Naive B cell (primary cell): ENCODE results near the gene RAP1GAP2. TPM values are rescaled to one million over a fixed set of nuclear protein-coding genes. Genes with fewer than 3 reads are reported as not detected.
"Not testable (repeated sequence)": the region's sequence is repeated elsewhere in the genome, so short reads cannot be mapped to it uniquely, and the experiment has no call there.

ENCODE experiments used
- ATAC-seq, 2 donors: fragments of 150-1000 bp; cut with Tn5 transposase; 2 replicates each; pipeline ENCODE4 v1.10.0; 2021; ENCODE audit warnings: low read depth in 2 of 2, mild to moderate bottlenecking in 2 of 2, moderate library complexity in 2 of 2
- DNase-seq: peaks from one replicate; pipeline ENCODE4 v3.0.0; 2022
- H3K27ac Mint-ChIP-seq, 6 donors: one replicate each; pipeline ENCODE4 v1.8.0; 2020 to 2022; ENCODE audit warnings: mild to moderate bottlenecking in 6 of 6, mixed read lengths in 6 of 6, moderate library complexity in 5 of 6, inconsistent platforms in 2 of 6
- H3K27me3 Mint-ChIP-seq, 3 donors: one replicate each; pipeline ENCODE4 v1.8.0; 2021 to 2022; ENCODE audit warnings: mixed read lengths in 3 of 3, mild to moderate bottlenecking in 1 of 3
- H3K36me3 Mint-ChIP-seq, 2 donors: one replicate each; pipeline ENCODE4 v1.8.0; 2020 to 2022; ENCODE audit warnings: mixed read lengths in 2 of 2, inconsistent platforms in 1 of 2, mild to moderate bottlenecking in 1 of 2
- H3K4me1 Mint-ChIP-seq, 3 donors: one replicate each; pipeline ENCODE4 v1.8.0; 2020 to 2022; ENCODE audit warnings: mixed read lengths in 3 of 3, inconsistent platforms in 1 of 3, mild to moderate bottlenecking in 1 of 3, moderate library complexity in 1 of 3
- H3K4me3 Mint-ChIP-seq, 8 donors: one replicate each; pipeline ENCODE4 v1.8.0; 2020 to 2022; ENCODE audit warnings: mild to moderate bottlenecking in 8 of 8, mixed read lengths in 8 of 8, moderate library complexity in 8 of 8, inconsistent platforms in 2 of 8
- H3K9me3 Mint-ChIP-seq, 7 donors: one replicate each; pipeline ENCODE4 v1.8.0; 2020 to 2022; ENCODE audit warnings: mixed read lengths in 7 of 7, mild to moderate bottlenecking in 5 of 7, inconsistent platforms in 2 of 7, moderate library complexity in 1 of 7
- polyA plus RNA-seq, 6 donors: library from polyadenylated mRNA; unstranded; fragments of 300-500 nt; fragmentation: Illumina TruSeq; gene quantifications; one replicate each; pipeline ENCODE4 v1.2.3, GENCODE V29; 2021; ENCODE audit warnings: low read depth in 6 of 6

Gene RAP1GAP2
- polyA plus RNA-seq, 6 donors from 2014 or later, result 0.96 to 2.9 (median 1.4) TPM; not detected in 1

DNA sequence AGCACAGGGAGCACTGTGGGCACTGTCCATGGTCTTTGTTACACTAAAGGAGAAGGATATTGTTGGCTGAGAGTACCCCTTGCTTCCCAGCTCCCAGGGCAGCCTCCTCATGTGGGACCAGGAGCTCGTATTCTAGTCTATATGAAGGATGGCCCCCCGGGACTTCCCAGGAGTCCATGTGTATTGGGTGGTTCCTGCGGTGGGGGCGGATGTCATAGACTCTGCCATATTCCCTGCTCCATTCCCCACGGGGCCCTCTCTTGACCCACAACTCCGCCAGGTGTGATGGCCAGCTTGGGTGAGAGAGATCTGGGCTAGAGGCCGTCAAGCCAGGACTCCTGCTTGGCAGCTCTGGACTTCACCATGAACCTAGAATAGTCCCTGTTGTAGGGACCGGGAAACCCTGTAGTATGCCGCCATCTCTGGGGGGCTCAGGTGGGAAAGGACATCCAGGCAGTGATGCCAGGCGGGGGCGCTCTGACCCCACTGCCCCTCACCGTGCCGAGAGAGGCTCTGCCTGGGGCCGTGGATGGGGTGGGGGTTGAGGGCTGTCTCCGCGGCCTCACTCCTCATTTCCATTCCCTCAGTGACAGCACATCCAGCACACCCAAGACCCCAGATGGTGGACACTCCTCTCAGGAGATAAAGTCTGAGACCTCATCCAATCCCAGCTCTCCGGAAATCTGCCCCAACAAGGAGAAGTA lies 229.3 kb downstream of the RAP1GAP2 start:
- no peak overlapping the region for H3K4me3 Mint-ChIP-seq
- ATAC-seq (no peak), DNase-seq (no peak)
- H3K36me3 Mint-ChIP-seq, result peaks cover 47 to 55% of the 10 kb centered on the region in 2 donors
- H3K4me1 Mint-ChIP-seq, result peaks cover 0 to 6% (median 0%) of the 10 kb centered on the region in 3 donors
- H3K27ac Mint-ChIP-seq, result no peak overlapping the region
- peaks cover 10 to 34% (median 20%) of the 10 kb centered on the region in 7 donors for H3K9me3 Mint-ChIP-seq
- H3K27me3 Mint-ChIP-seq, result no peaks in the 10 kb centered on the region

GRCh38 chr17:3026125-3026855 lies 230.1 kb downstream of the RAP1GAP2 start:
- Mint-ChIP-seq H3K4me3 (no peak overlapping the region), H3K27me3 (no peaks in the 10 kb centered on the region), H3K9me3 (peaks cover 10 to 29% (median 17%) of the 10 kb centered on the region in 7 donors), H3K27ac (no peak overlapping the region), H3K4me1 (peaks cover 0 to 6% (median 0%) of the 10 kb centered on the region in 3 donors), H3K36me3 (peaks cover 40 to 47% of the 10 kb centered on the region in 2 donors)
- ATAC-seq, result no peak
- no peak for DNase-seq

- H3K27me3 Mint-ChIP-seq, result no peaks in the 10 kb centered on the region
- peaks cover 32 to 39% of the 10 kb centered on the region in 2 donors for H3K36me3 Mint-ChIP-seq
- no peak for ATAC-seq
Observed at GRCh38 chr17:3026856-3027751, 230.9 kb downstream of the RAP1GAP2 start.

DNA sequence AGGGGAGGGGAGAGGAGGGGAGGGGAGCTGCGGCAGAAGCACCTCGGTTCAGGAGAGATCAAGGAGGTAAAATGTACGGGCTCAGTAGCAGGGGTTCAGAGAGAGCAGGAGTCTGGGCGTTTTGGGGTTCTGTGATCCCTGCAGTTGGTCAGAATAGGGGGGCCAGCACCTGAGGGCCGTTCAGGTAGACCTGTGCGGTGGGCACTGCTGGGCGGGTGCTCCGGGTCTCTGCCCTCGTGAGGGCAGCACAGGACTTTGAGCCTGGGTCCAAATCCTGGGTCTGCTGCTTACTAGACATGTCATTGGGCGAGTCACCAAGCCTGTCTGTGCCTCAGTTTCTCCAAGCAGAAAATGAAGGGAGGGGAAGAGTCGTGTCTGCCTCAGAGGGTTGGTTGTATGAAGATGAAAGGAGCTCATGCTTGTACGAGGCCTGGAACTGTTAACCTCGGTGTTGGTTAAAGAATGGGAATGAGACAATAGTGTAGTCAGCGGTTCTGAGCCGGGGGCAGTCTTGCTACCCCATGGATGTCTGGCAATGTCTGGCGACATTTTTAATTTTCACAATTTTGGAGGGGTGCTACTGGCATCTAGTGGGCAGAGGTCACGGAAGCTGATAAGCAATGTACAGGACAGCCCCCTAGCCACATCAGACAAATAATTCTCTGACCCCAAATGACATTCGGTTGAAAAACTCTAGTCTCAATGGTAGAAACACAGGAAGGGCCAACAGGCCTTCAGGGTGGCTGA lies 231.7 kb downstream of the RAP1GAP2 start:
- Mint-ChIP-seq H3K4me3 (no peak overlapping the region), H3K4me1 (peaks cover 0 to 6% (median 0%) of the 10 kb centered on the region in 3 donors), H3K27me3 (no peaks in the 10 kb centered on the region), H3K9me3 (peaks cover 5 to 14% (median 10%) of the 10 kb centered on the region in 7 donors), H3K27ac (peak overlapping the region in 1 of 6 donors; percentile 65), H3K36me3 (peaks cover 23 to 31% of the 10 kb centered on the region in 2 donors)
- ATAC-seq (no peak), DNase-seq (no peak)

More at GRCh38 chr17:3026856-3027751, 230.9 kb downstream of the RAP1GAP2 start:
- no peak overlapping the region for H3K27ac Mint-ChIP-seq
- peaks cover 0 to 6% (median 0%) of the 10 kb centered on the region in 3 donors for H3K4me1 Mint-ChIP-seq
- peaks cover 10 to 22% (median 15%) of the 10 kb centered on the region in 7 donors for H3K9me3 Mint-ChIP-seq
- no peak overlapping the region for H3K4me3 Mint-ChIP-seq
- DNase-seq, result no peak

GRCh38 chr17:3029213-3029913 lies 233.1 kb downstream of the RAP1GAP2 start:
- peaks cover 12 to 17% of the 10 kb centered on the region in 2 donors for H3K36me3 Mint-ChIP-seq
- H3K4me1 Mint-ChIP-seq, result peaks cover 0 to 6% (median 0%) of the 10 kb centered on the region in 3 donors
- H3K27me3 Mint-ChIP-seq, result no peaks in the 10 kb centered on the region
- peak overlapping the region in 1 of 6 donors; percentile 63 for H3K27ac Mint-ChIP-seq
- DNase-seq (no peak), ATAC-seq (no peak)
- no peak overlapping the region for H3K4me3 Mint-ChIP-seq
- H3K9me3 Mint-ChIP-seq, result peaks cover 0 to 2% (median 0%) of the 10 kb centered on the region in 7 donors

GRCh38 chr17:3030096-3030495 lies 233.9 kb downstream of the RAP1GAP2 start:
- no peak for ATAC-seq
- no peaks in the 10 kb centered on the region for H3K9me3 Mint-ChIP-seq
- DNase-seq, result no peak

GRCh38 chr17:3030852-3031470 lies 234.7 kb downstream of the RAP1GAP2 start:
- not testable (repeated sequence) for DNase-seq, H3K27ac Mint-ChIP-seq, H3K9me3 Mint-ChIP-seq, H3K4me3 Mint-ChIP-seq, H3K4me1 Mint-ChIP-seq, ATAC-seq, H3K27me3 Mint-ChIP-seq
- peaks cover 7 to 16% of the 10 kb centered on the region in 2 donors for H3K36me3 Mint-ChIP-seq

More at GRCh38 chr17:3030096-3030495, 233.9 kb downstream of the RAP1GAP2 start:
- no peak overlapping the region for H3K4me3 Mint-ChIP-seq
- peaks cover 7 to 16% of the 10 kb centered on the region in 2 donors for H3K36me3 Mint-ChIP-seq
- no peak overlapping the region for H3K27ac Mint-ChIP-seq
- peaks cover 0 to 6% (median 0%) of the 10 kb centered on the region in 3 donors for H3K4me1 Mint-ChIP-seq
- no peaks in the 10 kb centered on the region for H3K27me3 Mint-ChIP-seq

DNA sequence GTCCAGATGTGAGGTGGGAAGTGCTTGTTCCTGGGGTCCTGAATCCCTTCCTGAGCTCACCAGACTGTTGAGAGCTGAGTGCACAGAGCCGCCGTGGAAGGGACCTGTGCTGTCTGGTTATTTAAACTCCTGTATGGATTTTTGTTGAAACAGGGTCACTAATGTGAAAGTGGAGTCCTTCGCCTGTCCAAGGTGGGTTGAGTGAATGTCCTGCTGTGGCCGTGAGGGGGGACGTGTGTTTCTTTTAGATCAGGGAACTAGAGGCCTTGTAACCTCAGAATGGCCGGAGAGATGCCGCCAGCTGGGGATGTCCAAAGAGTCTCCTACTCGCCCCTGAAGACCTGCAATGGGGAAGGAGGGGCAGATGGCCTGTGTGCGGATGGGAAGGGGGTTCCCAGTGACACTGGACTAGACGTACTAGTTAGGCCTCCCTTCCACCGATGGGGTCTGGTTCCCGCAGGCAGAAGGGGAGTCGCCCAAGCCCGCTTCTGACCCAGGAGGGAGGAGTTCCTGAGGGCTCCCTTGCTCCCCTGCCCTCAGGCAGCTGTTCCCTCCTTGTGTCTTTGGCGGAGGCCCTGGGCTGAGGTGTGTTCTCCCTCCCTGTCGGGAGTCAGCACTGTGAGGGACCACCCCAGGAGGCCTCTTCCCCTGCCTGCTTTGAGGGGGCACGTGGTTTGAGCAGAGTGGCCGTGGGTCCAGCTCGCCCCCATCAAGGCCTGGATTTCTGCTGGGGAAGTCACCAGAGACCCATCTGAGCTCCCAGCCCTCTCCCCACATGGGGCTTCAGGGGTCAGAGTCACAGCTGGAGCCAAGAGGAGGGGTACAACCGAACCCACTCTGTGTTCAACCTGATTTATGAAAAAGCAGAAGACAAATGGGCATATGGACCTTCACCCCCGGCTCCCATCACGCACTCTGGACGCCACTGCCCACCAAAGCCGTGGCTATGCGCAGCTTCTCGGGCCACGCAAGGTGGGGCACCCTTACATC lies 236.3 kb downstream of the RAP1GAP2 start:
- ATAC-seq (no peak), DNase-seq (no peak)
- Mint-ChIP-seq H3K27ac (peak overlapping the region in 1 of 6 donors; percentile 64), H3K27me3 (peaks cover 0 to 6% (median 0%) of the 10 kb centered on the region in 3 donors), H3K36me3 (peaks cover 7 to 11% of the 10 kb centered on the region in 2 donors), H3K4me3 (no peak overlapping the region), H3K9me3 (no peaks in the 10 kb centered on the region), H3K4me1 (peaks cover 0 to 6% (median 3%) of the 10 kb centered on the region in 3 donors)

DNA sequence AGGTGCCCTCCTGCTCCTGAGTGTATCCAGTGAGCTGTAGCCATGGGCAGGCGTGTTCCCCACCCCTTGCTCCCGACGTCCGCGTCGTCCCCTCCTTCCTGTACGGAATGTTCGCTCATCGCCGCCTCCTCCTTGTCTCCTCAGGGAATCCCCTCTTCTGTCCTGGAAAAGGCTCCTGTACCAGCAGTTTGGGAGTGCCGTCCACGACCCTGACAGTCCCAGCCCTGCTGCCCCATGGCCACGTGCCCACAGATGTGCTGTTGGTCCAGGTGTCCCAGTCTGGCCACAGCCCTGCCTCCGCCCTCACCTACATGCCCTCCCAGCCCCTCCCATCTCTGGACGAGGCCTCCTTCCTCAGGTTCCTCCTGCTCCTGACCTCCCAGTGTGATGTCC lies 237.0 kb downstream of the RAP1GAP2 start:
- peak overlapping the region in 1 of 6 donors; percentile 59 for H3K27ac Mint-ChIP-seq

GRCh38 chr17:3033741-3034577 lies 237.7 kb downstream of the RAP1GAP2 start:
- H3K4me3 Mint-ChIP-seq, result no peak overlapping the region
- ATAC-seq (no peak), DNase-seq (no peak)
- H3K36me3 Mint-ChIP-seq, result no peaks in the 10 kb centered on the region
- peaks cover 0 to 8% (median 4%) of the 10 kb centered on the region in 3 donors for H3K27me3 Mint-ChIP-seq
- no peaks in the 10 kb centered on the region for H3K9me3 Mint-ChIP-seq
- H3K4me1 Mint-ChIP-seq, result peaks cover 0 to 5% (median 3%) of the 10 kb centered on the region in 3 donors
- peak overlapping the region in 1 of 6 donors; percentile 63 for H3K27ac Mint-ChIP-seq

More for the DNA sequence above, 237.0 kb downstream of the RAP1GAP2 start:
- peaks cover 0 to 6% (median 0%) of the 10 kb centered on the region in 3 donors for H3K27me3 Mint-ChIP-seq
- ATAC-seq (no peak), DNase-seq (no peak)
- H3K9me3 Mint-ChIP-seq, result no peaks in the 10 kb centered on the region
- peaks cover 0 to 3% (median under 1%) of the 10 kb centered on the region in 3 donors for H3K4me1 Mint-ChIP-seq
- H3K4me3 Mint-ChIP-seq, result no peak overlapping the region
- H3K36me3 Mint-ChIP-seq, result peaks cover 2 to 4% of the 10 kb centered on the region in 2 donors
